Metanephros (tissue), 1 donor: Measurements from ENCODE around the gene SIX2. TPM values are rescaled to one million over a fixed set of nuclear protein-coding genes. Genes with fewer than 3 reads are reported as not detected.

Experiments
- total RNA-seq: library from RNA; depleted of rRNA; stranded (reverse); fragments of >200 nt; gene quantifications from one replicate; pipeline ENCODE4 v1.2.3, GENCODE V29; 2014

SIX2 gene
- 10.7 TPM for total RNA-seq

DNA sequence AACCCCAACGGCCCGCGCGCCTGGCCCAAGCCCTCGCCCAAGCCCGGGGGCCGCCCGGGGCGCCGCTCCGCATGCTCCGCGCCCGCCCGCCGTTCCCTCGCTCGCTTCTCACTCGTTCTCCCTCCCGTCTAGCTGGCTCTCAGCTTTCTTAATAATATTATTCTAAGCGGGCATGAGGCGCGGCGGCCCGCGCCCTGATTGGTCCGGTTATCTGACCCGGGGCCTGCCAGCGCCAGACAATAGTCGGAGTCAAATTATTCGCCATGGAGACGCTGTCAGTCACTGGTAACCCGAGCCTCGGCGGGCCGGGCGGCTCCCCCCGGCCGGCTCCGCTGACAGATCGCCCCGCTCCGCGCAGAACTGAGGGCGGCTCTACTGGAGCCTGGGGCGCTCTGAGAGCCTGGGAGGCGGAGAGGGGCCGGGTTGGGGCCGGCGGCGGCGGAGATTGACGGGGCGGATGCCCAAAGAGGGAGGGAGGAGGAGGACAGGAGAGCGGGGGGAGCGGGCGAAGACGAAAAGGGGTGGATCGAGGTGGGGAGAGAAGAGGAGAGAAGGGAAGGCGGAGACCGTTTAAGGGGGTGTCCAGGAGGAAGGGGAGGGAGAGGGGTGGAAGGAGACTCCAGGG, at the start of gene SIX2:
TSS of gene SIX2 (minus strand) at position 150 of the 625 bp plus-strand sequence. CDS start 342 bp downstream, outside the sequence.

Other genes with a start within 250 kb of the SIX2 start
- not detected for gene SIX3, start 67.8 kb downstream of the SIX2 start, total RNA-seq